G401.6 (cell line): ENCODE measurements around the gene ID4.

Source experiments
- FAIRE-seq: peaks from 2 replicates; lab custom pipeline; 2012; peaks lifted over from hg19 to GRCh38; lab: Jason Lieb, UNC

The ID4 gene

GRCh38 chr6:19860235-19860877, 23.2 kb downstream of the ID4 start:
- no peak for FAIRE-seq

GRCh38 chr6:19864285-19864684, 27.1 kb downstream of the ID4 start:
- FAIRE-seq: no peak

GRCh38 chr6:19865178-19865577, 28.0 kb downstream of the ID4 start:
- FAIRE-seq: no peak

- FAIRE-seq: no peak
Observed at GRCh38 chr6:19866173-19866984, 29.2 kb downstream of the ID4 start.

GRCh38 chr6:19866985-19867627, 29.9 kb downstream of the ID4 start:
- no peak for FAIRE-seq

GRCh38 chr6:19869464-19869863, 32.3 kb downstream of the ID4 start:
- FAIRE-seq: no peak

GRCh38 chr6:19870322-19870721, 33.2 kb downstream of the ID4 start:
- no peak for FAIRE-seq

GRCh38 chr6:19873031-19873430, 35.9 kb downstream of the ID4 start:
- FAIRE-seq: no peak

- no peak for FAIRE-seq
Observed at GRCh38 chr6:19876672-19877071, 39.5 kb downstream of the ID4 start.

- no peak for FAIRE-seq
Observed at GRCh38 chr6:19879663-19880062, 42.5 kb downstream of the ID4 start.

- FAIRE-seq: no peak
Observed at GRCh38 chr6:19880066-19880465, 42.9 kb downstream of the ID4 start.

- no peak for FAIRE-seq
Observed at GRCh38 chr6:19891451-19891850, 54.3 kb downstream of the ID4 start.
